ENCODE results near the gene SCAMP5.

Gene SCAMP5

DNA sequence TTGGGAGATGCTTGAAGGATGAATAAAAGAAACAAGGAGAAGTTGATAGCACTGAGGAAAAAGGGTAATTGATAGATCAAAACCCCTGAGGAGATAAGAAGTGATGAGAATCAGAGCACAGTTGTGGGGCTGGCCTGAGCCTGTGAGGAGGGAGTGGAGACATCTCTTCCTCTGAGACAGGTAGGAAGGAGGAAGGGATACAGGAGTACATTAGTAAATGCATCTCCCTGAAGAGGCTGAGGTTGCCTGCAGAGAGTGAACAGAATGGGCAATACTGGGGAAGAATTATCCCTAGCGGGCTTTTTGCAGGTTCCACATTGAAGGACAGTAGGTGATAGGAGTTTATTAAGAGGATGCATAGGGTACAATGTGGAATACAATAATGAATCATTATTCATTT lies 17.3 kb upstream of the SCAMP5 start:
- DNase-seq: no peak

DNA sequence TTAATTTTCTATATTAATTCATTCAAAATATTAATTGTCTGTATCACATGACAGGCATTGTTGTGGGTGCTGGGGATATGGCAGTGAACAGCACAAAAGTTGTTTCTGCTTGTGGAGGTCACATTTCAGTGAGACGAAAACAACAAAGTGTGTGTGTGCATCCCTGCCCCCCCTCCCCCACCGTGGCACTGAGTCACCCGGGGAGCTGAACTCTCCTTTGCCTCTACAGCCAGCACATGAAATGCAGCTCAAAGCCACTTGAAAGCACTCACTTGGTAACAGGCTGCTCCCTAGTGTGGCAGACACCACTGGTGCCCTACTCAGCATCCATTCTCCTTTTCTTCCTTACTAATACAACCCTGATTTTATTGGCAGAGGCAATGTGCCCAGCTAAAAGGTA lies 16.9 kb upstream of the SCAMP5 start:
- DNase-seq: no peak

DNA sequence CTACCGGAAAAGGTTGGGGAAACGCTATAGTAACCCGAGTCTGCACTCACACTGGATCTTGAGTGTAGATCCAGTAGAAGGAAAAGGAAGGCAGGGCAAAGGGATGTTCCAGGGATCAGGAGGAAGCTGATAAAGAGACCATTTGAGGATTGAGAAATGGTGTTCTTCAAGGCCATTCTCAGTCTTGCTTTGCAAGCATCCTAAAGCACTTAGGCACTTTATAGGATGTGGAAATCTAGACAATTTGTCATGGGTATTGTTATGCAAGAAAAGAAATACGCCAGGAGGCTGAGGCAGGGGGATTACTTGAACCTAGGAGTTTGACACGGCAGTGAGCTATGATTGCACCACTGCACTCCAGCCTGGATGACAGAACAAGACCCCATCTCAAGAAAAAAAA lies 13.2 kb upstream of the SCAMP5 start:
- DNase-seq: no peak

DNA sequence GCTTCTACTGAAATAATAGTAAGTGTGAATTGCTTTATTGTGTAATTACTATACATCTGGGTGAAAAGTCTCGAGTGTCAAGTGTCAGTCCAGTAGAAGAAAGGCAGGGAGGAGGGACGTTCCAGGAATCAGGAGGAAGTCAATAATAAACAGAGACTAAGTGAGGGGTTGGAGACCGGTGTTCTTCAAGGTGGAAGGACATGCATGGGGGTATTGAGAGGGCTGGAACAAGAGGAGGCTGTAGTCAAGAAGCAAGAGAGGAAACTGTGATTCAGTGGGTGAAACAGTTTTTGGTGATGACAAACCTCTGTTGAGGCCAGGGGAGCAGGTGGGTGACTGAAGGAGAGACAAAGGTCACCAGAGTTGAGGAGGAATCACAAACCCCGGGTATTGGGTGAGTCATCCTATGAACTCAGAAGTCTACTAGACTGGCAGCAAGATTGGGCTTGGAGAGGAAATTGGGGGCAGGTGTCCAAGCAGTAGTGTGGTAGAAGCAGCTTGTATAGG lies 11.6 kb upstream of the SCAMP5 start:
- DNase-seq: no peak

DNA sequence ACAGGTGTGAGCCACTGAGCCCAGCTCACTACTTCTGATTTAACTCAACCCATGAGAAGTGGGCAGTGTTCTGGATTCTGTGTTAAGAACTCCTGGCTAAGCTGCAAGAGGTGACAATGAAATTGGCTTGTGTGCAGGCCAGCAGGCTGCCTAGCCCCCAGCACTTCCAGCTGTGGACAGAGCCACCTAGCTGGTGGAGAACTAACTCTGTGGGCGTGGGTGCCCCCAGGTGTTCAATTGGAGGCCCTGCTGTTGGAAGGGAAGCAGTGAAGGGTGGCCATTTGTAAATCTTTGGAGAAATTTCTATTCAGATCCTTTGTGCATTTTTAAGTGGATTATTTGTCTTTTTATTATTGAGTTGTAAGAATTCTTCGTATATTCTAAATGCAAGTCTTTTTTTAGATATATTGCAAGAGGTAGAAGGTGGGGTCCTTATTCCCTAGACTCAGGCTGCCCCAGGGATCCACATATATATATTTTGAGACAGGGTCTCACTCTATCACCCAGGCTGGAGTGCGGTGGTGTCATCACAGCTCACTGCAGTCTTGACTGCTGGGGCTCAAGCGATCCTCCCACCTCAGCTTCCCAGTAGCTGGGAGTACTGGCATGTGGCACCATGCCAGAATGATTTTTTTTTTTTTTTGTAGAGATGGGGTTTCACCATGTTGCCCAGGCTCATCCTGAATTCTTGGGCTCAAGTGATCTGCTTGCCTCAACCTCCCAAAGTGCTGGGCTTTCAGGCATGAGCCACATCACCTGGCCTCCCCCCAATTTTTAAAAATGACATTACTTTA lies 7.2 kb upstream of the SCAMP5 start:
- peak; percentile 28 for DNase-seq

DNA sequence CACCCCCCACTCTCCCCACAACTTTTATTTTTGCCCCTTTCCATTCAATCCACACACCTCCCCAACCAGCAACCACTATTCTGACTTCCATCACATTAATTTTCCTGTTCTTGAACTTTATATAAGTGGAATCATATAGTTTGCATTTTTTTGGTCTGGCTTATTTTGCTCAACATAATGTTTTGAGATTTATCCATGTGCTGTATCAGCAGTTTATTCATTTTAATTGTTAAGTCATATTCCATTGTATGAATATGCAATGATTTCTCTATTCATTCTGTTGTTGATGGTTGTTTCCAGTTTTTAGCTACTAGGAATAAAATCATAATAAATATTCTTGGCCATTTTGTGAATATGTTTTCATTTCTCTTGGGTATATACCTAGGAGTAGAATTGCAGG lies 5.8 kb upstream of the SCAMP5 start:
- no peak for DNase-seq

DNA sequence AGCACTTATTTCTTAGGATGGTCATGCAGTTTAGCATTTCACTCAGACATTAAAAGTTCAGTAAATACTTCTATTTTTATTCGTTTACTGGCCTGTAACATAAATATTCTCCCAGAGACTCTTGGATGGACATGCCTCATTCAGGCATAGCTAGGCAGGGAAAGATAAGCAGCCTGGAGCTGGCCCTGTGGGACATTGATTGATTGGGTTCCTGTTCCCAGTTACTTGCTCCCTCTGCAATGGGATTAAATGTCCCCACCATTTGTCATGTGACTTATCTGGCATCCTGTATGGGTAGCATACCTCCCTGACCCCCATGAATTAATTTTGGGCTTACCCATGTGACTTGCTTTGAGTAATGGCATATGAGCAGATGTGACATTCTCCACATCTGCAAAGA lies 2.7 kb upstream of the SCAMP5 start:
- no peak for DNase-seq

DNA sequence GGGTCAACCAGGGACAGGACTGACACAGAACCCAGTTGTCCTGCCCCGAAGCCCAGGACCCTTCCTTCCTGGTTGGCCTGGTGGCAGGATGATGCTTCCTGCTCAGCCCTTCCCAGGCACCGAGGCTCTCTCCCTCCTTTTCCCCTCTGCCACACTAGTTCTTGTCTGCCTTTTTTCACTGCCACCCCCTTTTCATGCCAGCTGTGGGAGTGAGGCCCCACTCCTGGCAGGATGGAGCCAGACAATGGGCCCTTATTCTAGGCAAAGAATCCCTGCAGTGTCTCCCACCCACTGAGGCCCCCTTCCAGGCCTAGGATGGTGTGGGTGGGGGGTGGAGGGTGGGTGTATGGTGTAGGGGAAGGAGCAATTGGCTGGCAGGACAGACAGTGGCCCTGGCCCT lies 1.1 kb upstream of the SCAMP5 start:
- DNase-seq: no peak

DNA sequence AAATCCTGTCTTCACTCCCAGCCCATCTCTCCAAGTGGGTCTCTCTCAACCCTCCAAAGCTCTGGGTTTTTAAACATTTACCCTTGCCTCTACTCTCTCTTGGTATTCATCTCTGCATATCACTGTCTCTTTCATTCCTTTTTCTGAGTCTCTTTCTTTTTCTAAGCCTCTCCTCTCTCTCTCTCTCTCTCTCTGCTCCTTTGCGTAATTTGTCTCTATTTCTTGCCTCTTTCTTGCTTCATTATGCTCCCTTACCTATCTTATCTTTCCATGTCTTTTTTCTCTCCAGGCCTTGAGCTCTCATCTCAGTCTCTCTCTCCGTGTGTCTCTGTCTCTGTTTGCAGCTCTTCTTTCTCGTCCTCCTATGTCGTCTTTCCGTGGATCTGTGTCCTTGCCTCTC lies 678 bp upstream of the SCAMP5 start:
- no peak for DNase-seq

DNA sequence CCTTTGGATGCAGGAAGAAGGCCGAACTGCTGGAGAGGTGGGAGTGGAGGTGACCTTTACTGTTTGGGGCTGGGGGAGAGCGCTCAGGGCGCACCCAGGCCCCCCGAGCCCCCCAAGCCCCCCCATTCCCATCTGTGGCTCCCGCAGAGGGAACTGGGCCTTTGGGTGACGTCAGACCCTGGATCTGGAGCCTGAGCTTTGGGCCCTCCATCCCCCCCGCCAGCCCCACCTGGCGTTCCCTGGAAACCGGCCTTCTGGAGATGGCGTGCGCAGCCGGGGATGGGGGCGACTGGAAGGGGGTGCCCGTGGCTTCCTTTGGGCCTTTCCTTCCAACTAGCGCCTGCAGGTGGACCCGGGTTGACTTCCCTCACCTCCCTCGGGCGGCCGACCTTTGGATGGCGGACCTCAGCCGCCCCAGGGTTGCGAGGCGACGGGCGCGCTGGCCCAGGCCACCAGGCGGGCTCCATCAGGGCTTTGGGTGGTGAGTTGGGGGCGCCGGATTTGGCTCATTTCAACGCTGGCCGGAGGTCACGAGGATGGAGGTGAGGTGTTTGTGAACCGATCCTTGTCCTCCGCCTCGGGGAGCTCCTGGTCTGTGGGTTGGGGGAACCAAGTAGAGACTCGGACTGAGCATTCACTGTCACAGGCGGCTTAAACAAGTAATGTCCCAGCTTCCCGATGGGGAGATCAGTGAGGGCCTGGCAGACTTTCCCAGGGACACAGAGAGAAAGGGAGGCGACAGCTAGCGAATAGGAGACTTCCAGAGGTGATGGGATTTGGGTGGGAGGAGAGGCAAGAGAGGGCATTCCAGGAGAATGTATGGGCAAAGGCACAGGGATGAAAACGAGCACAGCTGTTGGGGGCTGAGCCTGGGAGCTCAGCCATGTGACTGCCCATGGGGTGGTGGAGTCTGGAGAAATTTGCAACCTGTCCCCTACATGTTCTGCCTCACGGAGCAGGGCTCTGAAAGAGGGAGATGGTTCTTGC lies 709 bp downstream of the SCAMP5 start:
- DNase-seq: no peak

DNA sequence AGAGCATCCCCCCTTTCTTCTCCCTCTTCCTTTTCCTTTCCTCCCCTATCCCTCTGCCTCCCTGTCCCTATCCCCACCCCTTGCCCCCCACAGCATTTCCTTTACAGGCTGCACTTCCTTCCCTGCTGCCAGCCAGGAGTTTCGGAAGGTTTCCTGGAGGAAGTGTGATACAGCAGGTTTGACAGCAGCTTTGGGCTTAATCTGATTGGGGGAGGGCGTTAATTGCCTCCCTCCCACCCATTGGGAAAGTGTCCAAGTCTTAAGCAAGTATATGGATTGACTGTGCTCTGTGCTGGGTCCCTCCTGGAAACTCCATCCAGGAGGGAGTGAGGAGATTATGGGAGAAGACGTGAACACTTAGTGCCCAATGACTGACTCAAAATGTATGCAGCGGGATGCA lies 1.8 kb downstream of the SCAMP5 start:
- no peak for DNase-seq

DNA sequence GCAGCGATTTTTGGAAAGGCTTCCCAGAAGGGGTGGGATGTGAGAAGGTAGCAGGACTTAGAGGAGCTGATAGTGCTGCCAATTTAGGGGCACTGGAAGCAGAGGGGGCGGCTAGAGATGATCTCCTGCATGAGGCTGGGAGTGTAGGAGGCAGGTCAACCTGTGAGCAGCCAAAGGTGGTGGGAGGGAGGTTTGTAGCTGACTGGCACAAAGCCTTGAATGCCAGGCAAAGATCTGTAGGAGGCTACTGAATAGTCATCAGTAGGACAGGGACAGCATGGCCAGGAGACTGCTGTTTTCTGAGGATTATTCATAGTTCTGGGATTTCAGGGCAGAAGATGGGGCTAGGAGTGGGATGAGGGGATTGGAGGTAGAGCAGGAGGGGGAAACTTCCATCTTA lies 2.2 kb downstream of the SCAMP5 start:
- DNase-seq: no peak

DNA sequence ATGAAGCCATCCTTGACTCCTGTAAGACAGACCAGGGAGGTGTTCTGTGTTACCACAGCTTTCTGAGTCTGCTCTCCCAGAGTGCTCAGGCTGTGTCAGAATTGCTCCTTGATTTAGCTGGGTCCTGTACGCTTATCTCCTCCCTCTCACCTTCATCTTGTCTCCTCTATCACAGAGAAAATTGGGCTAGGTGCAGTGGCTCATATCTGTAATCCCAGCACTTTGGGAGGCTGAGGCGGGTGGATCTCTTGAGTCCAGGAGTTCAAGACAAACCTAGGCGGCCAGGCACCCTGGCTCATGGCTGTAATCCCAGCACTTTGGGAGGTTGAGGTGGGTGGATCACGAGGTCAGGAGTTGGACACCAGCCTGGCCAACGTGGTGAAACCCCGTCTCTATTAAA lies 5.9 kb downstream of the SCAMP5 start:
- no peak for DNase-seq

DNA sequence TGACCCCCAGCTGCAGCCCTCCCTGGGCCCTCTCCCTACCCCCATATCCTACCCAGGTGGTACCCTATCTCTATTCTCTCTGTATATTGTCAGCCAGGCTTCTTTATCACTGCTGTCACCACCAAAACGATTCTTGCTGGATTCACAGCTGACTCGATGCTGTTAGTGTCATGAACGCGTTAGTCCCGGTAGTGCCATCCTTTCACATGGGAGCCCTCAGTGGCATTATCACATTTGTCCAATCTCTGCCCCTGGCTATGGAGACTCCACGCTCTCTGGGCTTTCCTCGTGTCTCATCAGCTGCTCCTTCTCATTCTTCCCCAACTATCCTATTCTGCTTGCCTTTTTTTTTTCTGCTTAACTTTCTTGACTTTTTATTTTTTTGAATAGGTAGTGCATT lies 7.0 kb downstream of the SCAMP5 start:
- no peak for DNase-seq

DNA sequence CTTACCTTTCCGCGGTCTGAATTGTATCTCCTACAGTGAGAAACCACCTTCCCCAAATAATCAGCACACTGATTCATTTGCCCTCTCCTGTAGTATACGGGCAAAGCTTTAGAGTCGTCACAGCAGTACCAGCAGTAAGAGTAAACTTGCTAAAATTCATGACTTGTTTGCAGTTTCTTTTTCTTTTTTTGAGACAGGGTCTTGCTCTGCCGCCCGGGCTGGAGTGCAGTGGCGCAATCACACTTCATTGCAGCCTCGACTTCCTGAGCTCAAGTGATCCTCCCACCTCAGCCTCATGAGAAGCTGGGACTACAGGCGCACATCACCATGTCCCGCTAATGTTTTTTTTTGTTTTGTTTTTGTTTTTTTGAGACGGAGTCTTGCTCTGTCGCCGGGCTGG lies 11.9 kb downstream of the SCAMP5 start:
- no peak for DNase-seq

DNA sequence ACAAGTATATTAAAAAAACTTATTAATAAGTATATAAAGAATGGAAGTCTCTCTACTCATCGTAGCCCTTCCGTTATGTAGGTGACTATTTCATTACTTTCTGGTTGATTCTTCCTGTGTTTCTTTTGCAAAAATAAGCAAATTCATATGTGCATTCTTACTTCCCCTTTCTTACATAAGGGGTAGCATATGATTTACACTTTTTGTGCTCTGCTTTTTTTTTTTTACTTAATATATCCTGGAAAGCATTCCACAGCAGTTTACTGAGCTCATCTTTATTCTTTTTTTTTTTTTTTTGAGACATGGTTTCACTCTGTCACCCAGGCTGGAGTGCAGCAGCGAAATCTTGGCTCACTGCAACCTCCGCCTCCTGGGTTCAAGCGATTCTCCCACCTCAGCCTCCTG lies 12.9 kb downstream of the SCAMP5 start:
- DNase-seq: no peak

DNA sequence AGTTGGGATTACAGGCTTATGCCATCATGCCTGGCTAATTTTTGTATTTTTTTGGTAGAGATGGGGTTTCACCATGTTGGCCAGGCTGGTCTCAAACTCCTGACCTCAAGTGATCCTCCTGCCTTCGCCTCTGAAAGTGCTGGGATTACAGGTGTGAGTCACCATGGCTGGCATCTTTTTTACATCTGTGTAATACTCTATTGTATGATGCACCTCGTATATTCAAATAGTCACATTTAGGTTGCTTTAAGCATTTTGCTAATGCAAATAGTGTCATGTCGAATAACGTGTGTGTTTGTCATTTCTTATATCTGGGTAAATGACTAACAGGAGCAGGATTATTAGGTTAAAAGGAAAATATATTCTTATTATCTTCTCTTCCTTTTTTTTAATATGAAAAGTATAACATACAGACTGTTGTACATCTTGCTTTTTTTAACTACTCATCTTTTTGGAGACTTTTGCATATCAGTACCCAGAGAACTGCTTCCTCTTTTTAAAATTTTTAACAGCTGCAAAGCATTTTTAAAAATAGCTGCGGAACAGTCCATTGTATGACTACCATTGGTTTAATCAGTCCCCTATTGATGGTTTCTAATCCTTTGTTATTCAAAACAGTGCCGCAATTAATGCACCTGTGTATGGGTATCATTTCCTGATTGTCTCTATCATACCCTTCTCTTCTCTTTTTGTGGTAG lies 13.4 kb downstream of the SCAMP5 start:
- DNase-seq: no peak

DNA sequence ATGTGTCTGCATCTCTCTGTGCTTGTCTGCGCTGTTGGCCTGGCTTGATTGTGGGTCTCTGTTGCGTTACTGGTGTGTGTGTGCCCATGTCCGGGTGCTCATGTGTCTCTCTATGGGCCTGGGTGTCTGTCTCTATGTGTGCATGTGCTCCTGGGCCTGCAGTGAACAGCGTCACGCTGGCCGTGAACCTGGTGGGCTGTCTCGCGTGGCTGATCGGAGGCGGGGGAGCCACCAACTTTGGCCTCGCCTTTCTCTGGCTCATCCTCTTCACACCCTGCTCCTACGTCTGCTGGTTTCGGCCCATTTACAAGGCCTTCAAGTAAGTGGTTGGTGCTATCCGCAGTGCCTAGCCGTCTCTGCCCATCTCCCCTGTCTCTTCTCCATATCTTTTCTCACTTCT lies 21.1 kb downstream of the SCAMP5 start:
- no peak for DNase-seq

DNA sequence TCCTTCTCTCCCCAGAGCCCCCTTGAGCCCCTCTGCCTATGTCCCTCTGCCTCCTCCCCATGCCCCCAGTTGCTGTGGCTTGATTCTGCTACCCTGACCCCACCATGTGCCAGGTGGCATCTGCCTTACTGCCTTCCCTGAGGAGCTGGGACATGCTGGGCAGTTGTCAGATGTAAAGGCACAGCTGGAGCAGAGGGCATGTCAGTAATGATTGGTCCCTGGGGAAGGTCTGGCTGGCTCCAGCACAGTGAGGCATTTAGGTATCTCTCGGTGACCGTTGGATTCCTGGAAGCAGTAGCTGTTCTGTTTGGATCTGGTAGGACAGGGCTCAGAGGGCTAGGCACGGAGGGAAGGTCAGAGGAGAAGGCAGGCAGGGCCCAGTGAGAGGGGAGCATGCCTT lies 24.6 kb downstream of the SCAMP5 start:
- DNase-seq: no peak

DNA sequence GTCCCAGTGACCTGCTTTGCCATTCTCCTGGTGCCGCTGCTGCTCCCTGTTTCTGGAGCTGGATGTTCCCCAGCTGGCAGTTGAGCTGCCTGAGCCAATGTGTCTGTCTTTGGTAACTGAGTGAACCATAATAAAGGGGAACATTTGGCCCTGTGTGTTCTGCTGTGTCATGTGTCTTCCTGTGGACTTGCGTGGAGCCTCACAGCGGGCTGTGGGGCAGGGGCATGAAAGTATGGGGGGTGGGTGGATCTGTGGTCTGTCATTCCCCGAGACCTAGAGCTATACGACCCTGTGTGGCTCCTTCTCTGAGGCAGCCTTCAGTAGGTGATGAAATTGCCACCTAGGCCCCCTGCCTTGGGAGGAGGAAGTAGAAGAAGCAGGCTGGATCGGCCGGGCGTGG lies 26.0 kb downstream of the SCAMP5 start:
- DNase-seq: no peak

DNA sequence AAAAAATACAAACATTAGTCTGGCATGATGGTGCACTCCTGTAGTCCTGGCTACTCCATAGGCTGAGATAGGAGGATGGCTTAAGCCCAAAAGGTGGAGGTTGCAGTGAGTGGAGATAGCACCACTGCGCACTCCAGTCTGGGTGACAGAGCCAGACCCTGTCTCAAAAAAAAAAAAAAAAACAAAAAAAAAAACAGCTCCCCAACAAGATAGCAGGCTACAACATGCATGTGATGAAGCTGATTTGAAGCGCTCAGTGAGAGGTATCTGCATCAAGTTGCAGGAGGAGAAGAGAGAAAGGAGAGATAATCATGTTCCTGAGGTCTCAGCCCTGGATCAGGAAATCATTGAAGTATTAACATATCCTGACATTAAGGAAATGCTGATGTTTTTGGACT lies 27.4 kb downstream of the SCAMP5 start:
- DNase-seq: no peak

DNA sequence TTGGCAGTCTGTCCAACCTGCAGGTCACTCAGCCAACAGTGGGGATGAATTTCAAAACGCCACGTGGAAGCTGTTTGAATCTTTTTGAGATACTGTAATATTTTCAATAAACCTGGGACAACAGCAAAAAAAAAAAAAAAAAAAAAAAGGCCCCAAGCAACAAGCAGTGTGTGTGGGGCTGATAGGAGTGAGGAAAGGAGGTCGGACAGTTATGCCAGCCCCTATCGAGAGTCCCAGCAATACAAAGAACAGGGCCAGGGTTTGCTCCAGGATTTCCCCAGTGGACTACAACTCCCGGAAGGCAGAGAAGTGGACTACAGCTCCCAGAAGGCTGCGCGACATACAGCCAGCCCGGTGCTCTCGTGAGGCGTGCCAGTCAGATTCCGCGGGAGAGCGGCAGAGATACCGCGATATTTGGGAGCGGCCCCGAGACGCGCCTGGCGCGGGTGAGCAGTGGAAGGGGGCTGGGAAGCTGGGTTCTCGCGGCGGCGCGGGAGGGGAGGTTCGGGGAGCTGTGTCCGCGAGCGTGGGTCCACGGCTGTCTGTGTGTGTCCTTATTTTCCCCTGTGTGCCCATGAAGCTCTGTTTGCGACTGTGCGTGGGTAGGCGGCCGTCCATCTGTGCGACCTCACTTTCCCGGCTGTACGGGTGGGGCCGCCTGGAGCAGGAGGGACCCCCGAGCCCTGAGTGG lies 28.0 kb downstream of the SCAMP5 start, which contains the start of gene PPCDC:
Gene PPCDC (plus strand): TSS at position 410 of the 691 bp plus-strand sequence. CDS start 4,729 bp downstream, outside the sequence.
- DNase-seq: peak; percentile 95

Measured in CD4-positive, alpha-beta T cell treated with Interleukin-21 for 1 hour (primary cell).